Nephron (organoid): ENCODE measurements around the gene CRYBA4.
A peak's percentile ranks its signal among the peaks of the same experiment; 100 is the strongest.

ENCODE experiments used
- H3K27ac Mint-ChIP-seq, 3 experiments: 2 replicates each; pipeline ENCODE4 v1.8.0; 2020; ENCODE audit warnings: mixed read lengths in 3 of 3, mild to moderate bottlenecking in 2 of 3, moderate library complexity in 1 of 3
- H3K27me3 Mint-ChIP-seq: 2 replicates; pipeline ENCODE4 v1.8.0; 2021; ENCODE audit warnings: low read depth, mild to moderate bottlenecking, moderate library complexity, mixed read lengths
- H3K36me3 Mint-ChIP-seq: 2 replicates; pipeline ENCODE4 v1.8.0; 2020; ENCODE audit warnings: low read depth, mixed read lengths
- H3K4me1 Mint-ChIP-seq: 2 replicates; pipeline ENCODE4 v1.8.0; 2020; ENCODE audit warnings: mixed read lengths
- H3K4me3 Mint-ChIP-seq, 3 experiments: 2 replicates each; pipeline ENCODE4 v1.8.0; 2020; ENCODE audit warnings: mild to moderate bottlenecking in 3 of 3, mixed read lengths in 3 of 3, moderate library complexity in 2 of 3
- H3K9me3 Mint-ChIP-seq: 2 replicates; pipeline ENCODE4 v1.8.0; 2020; ENCODE audit warnings: mixed read lengths
- CTCF ChIP-seq, 3 experiments: fragments of 200-600 bp; sonication (generic); IDR thresholded peaks; one replicate each; pipeline ENCODE4 v1.5.0; 2021; ENCODE audit warnings: antibody characterized with exemption in 3 of 3; ENCODE audit not compliant: unreplicated experiment in 3 of 3

CRYBA4 gene

GRCh38 chr22:26589845-26590736 lies 31.7 kb upstream of the CRYBA4 start, which contains the start of gene TPST2:
TSS of gene TPST2 (minus strand) at chr22:26590132. CDS start at chr22:26541630, 48,502 bp downstream.
- Mint-ChIP-seq H3K4me3 (peak within 1 kb of the TSS; percentile 86 to 94 (median 92)), H3K9me3 (no peaks in the 10 kb centered on the region), H3K36me3 (peaks cover 4% of the 10 kb centered on the region), H3K4me1 (peaks cover 11% of the 10 kb centered on the region), H3K27me3 (peaks cover 27% of the 10 kb centered on the region), H3K27ac (peak within 1 kb of the TSS in 2 of 3 experiments; percentile 46 to 86)
- TF ChIP-seq CTCF (IDR thresholded peaks at IDR 0.05; ENCODE audit: unreplicated experiment in 3 of 3) = no peak

GRCh38 chr22:26592421-26592891 lies 29.3 kb upstream of the CRYBA4 start:
- no peak for TF ChIP-seq CTCF (IDR thresholded peaks at IDR 0.05; ENCODE audit: unreplicated experiment in 3 of 3)
- Mint-ChIP-seq H3K27me3 (peaks cover 29% of the 10 kb centered on the region), H3K4me3 (peak overlapping the region in 1 of 3 experiments; percentile 19), H3K27ac (no peak overlapping the region), H3K9me3 (no peaks in the 10 kb centered on the region), H3K36me3 (peaks cover 4% of the 10 kb centered on the region), H3K4me1 (peaks cover 5% of the 10 kb centered on the region)

GRCh38 chr22:26593763-26594162 lies 28.0 kb upstream of the CRYBA4 start:
- Mint-ChIP-seq H3K27me3 (peaks cover 36% of the 10 kb centered on the region), H3K4me3 (no peak overlapping the region), H3K27ac (no peak overlapping the region), H3K36me3 (no peaks in the 10 kb centered on the region), H3K9me3 (no peaks in the 10 kb centered on the region), H3K4me1 (peaks cover 5% of the 10 kb centered on the region)
- TF ChIP-seq CTCF (IDR thresholded peaks at IDR 0.05; ENCODE audit: unreplicated experiment in 3 of 3) = no peak

GRCh38 chr22:26597026-26597425 lies 24.7 kb upstream of the CRYBA4 start:
- Mint-ChIP-seq H3K9me3 (no peaks in the 10 kb centered on the region), H3K4me1 (no peaks in the 10 kb centered on the region), H3K27me3 (peaks cover 42% of the 10 kb centered on the region), H3K27ac (no peak overlapping the region), H3K4me3 (no peak overlapping the region), H3K36me3 (no peaks in the 10 kb centered on the region)
- TF ChIP-seq CTCF (IDR thresholded peaks at IDR 0.05; ENCODE audit: unreplicated experiment in 3 of 3) = no peak

GRCh38 chr22:26597480-26597879 lies 24.3 kb upstream of the CRYBA4 start:
- no peaks in the 10 kb centered on the region for H3K36me3 Mint-ChIP-seq
- peaks cover 37% of the 10 kb centered on the region for H3K27me3 Mint-ChIP-seq
- no peak for TF ChIP-seq CTCF (IDR thresholded peaks at IDR 0.05; ENCODE audit: unreplicated experiment in 3 of 3)
- H3K9me3 Mint-ChIP-seq = no peaks in the 10 kb centered on the region
- H3K4me1 Mint-ChIP-seq = no peaks in the 10 kb centered on the region
- no peak overlapping the region for H3K27ac Mint-ChIP-seq
- no peak overlapping the region for H3K4me3 Mint-ChIP-seq
